Activated CD8-positive, alpha-beta T cell treated with anti-CD3 and anti-CD28 coated beads for 36 hours (primary cell): ENCODE data around the gene KIF26B. TPM values are rescaled to one million over a fixed set of nuclear protein-coding genes. Genes with fewer than 3 reads are reported as not detected.

Source experiments
- ATAC-seq: fragments of 200-7000 bp; cut with Tn5 transposase; one replicate; pipeline ENCODE4 v1.10.0; 2021; ENCODE audit warnings: mild to moderate bottlenecking, moderate library complexity
- CTCF ChIA-PET: fragments of 350-600 bp; sonication (Branson Sonifier 250); formaldehyde crosslinking; loops from one replicate; lab custom pipeline; 2021; ENCODE audit warnings: antibody characterized with exemption; lab: Charles Lee
- POLR2A ChIA-PET: fragments of 350-600 bp; sonication (Branson Sonifier 250); formaldehyde crosslinking; loops from one replicate; lab custom pipeline; 2021; ENCODE audit warnings: antibody characterized with exemption; lab: Charles Lee
- DNase-seq: peaks from one replicate; pipeline ENCODE4 v3.0.0-alpha.2; 2020
- H3K27ac Mint-ChIP-seq: one replicate; pipeline ENCODE4 v1.8.0; 2021; ENCODE audit warnings: mild to moderate bottlenecking, mixed read lengths
- H3K27me3 Mint-ChIP-seq: one replicate; pipeline ENCODE4 v1.8.0; 2021; ENCODE audit warnings: mixed read lengths
- H3K36me3 Mint-ChIP-seq: one replicate; pipeline ENCODE4 v1.8.0; 2021; ENCODE audit warnings: low read depth, mixed read lengths
- H3K4me1 Mint-ChIP-seq: one replicate; pipeline ENCODE4 v1.8.0; 2021; ENCODE audit warnings: low read depth, mixed read lengths
- H3K4me3 Mint-ChIP-seq: one replicate; pipeline ENCODE4 v1.8.0; 2021; ENCODE audit warnings: mild to moderate bottlenecking, moderate library complexity, mixed read lengths
- H3K9me3 Mint-ChIP-seq: one replicate; pipeline ENCODE4 v1.8.0; 2021; ENCODE audit warnings: mixed read lengths
- intact Hi-C: fragments of 100-400 bp; cut with micrococcal nuclease; formaldehyde crosslinking; loops from one replicate; pipeline ENCODE4 v1.10.0; 2022
- total RNA-seq, 2 experiments: library from RNA; stranded (reverse); gene quantifications; one replicate each; pipeline ENCODE4 v1.2.3, GENCODE V29; 2021
- TF ChIP-seq, protein P1 (sequence below): fragments of 200-600 bp; IDR thresholded peaks from one replicate; pipeline ENCODE4 v1.8.0; 2022; ENCODE audit warnings: antibody characterized with exemption, mild to moderate bottlenecking

KIF26B gene
- total RNA-seq, 2 experiments from 2014 or later, result 0.16 TPM

DNA sequence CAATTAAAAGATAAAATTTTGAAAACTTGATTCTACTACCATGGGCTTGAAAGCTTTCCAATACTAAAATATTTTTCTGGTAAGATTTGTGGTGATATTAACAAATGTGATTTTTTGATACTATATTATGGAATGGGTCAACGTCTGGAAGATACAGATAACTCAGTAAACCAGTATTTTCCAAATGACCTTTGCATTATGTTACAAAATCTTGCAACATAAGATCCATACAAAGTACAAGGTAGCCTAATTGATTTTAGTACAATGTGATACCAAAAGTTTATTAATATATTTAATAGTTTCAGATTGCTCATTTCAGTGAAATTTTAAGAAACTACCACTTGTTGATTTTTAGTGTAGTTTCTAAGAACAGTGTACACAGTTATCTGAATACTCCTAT, 236.2 kb downstream of the KIF26B start:
- ATAC-seq, result no peak
- CTCF ChIA-PET, result interaction anchor here (1.3 kb wide), 1 partner anchor 10 kb away, joined by 5 read pairs; no protein-coding TSS in a partner anchor
- no peaks in the 10 kb centered on the region for H3K36me3 Mint-ChIP-seq
- H3K4me1 Mint-ChIP-seq, result no peaks in the 10 kb centered on the region
- no peak overlapping the region for H3K27ac Mint-ChIP-seq
- H3K27me3 Mint-ChIP-seq, result no peaks in the 10 kb centered on the region
- H3K9me3 Mint-ChIP-seq, result peaks cover 3% of the 10 kb centered on the region
- intact Hi-C loops, result no loop called here
- no peak for DNase-seq
- POLR2A ChIA-PET, result no interaction called here
- no peak overlapping the region for H3K4me3 Mint-ChIP-seq
- TF ChIP-seq, protein P1, sequence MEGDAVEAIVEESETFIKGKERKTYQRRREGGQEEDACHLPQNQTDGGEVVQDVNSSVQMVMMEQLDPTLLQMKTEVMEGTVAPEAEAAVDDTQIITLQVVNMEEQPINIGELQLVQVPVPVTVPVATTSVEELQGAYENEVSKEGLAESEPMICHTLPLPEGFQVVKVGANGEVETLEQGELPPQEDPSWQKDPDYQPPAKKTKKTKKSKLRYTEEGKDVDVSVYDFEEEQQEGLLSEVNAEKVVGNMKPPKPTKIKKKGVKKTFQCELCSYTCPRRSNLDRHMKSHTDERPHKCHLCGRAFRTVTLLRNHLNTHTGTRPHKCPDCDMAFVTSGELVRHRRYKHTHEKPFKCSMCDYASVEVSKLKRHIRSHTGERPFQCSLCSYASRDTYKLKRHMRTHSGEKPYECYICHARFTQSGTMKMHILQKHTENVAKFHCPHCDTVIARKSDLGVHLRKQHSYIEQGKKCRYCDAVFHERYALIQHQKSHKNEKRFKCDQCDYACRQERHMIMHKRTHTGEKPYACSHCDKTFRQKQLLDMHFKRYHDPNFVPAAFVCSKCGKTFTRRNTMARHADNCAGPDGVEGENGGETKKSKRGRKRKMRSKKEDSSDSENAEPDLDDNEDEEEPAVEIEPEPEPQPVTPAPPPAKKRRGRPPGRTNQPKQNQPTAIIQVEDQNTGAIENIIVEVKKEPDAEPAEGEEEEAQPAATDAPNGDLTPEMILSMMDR, result no peak

DNA sequence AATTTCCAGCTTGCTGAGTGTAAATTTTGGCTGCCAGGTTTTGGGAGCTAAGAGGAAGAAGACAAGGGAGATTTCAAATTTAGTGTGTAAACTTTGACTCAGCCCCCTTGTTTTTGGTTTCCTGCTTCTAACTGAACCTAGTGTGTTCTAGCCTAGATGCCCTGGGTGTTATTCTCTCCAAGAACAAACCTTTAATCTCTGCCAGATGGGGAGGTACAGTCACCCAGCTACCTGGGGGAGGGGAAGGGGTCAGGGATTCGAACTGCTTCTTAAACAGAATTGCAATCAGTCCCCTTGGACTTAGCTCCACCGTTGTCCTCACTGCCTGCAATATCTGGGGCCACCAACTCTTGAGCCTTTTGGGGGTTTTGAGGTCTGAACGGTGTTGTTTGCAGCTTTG, 238.9 kb downstream of the KIF26B start:
- H3K36me3 Mint-ChIP-seq, result no peaks in the 10 kb centered on the region
- CTCF ChIA-PET, result interaction anchor here (1.6 kb wide), 1 partner anchor 13 kb away, joined by 3 read pairs; no protein-coding TSS in a partner anchor
- intact Hi-C loops, result no loop called here
- TF ChIP-seq, protein P1, result no peak
- H3K9me3 Mint-ChIP-seq, result peaks cover 3% of the 10 kb centered on the region
- ATAC-seq, result no peak
- no peaks in the 10 kb centered on the region for H3K27me3 Mint-ChIP-seq
- DNase-seq, result no peak
- H3K4me3 Mint-ChIP-seq, result no peak overlapping the region
- no peak overlapping the region for H3K27ac Mint-ChIP-seq
- POLR2A ChIA-PET, result no interaction called here
- no peaks in the 10 kb centered on the region for H3K4me1 Mint-ChIP-seq

DNA sequence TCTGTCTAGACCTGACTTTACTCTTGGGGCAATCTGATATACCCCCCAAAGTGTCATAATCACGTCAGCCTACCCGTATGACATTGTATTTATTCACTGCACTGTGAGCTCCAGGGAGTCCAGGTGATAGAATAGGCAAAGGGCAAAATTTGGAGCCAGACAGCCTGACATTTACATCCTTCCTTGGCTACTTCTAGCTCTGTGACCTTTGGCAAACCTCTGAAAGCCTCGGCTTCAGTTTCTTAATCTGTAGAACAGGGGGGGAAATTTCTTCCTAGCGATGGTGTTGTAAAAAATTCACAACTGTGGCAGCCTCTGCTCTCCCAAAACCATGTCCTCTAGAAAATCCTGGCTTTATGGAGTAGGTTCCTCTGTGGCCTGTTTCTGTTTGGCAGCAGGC, 240.9 kb downstream of the KIF26B start:
- TF ChIP-seq, protein P1, result no peak

DNA sequence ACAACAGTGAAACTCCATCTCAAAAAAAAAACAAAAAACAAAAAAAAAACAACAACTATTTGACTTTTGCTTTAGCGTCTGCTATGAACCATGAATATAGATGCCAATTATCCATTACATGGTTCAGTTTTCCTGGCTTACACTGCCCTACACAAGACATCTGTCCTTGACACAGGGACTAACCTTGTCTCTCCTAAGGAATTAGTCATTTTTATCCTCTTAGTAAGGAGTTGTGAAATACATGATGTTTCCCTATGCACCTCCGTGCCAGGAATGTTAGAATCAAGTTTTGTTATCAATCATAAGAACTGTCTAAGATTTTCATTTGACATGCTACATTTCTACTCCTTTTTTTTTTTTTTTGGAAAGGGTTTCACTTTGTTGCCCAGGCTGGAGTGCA, 241.8 kb downstream of the KIF26B start:
- Mint-ChIP-seq H3K9me3 (peaks cover 3% of the 10 kb centered on the region), H3K27me3 (peaks cover 4% of the 10 kb centered on the region), H3K4me3 (no peak overlapping the region), H3K27ac (no peak overlapping the region), H3K36me3 (no peaks in the 10 kb centered on the region), H3K4me1 (no peaks in the 10 kb centered on the region)
- DNase-seq (no peak), ATAC-seq (no peak)
- POLR2A ChIA-PET, result interaction anchor here (1.2 kb wide), 1 partner anchor 13 kb away, joined by 3 read pairs; no protein-coding TSS in a partner anchor
- CTCF ChIA-PET, result interaction anchor here (0.6 kb wide), 1 partner anchor 98 kb away, joined by 3 read pairs; no protein-coding TSS in a partner anchor
- TF ChIP-seq, protein P1, result no peak
- intact Hi-C loops, result no loop called here

More for the DNA sequence above, 240.9 kb downstream of the KIF26B start:
- intact Hi-C loops, result no loop called here
- ChIA-PET CTCF (no interaction called here), POLR2A (no interaction called here)
- Mint-ChIP-seq H3K36me3 (no peaks in the 10 kb centered on the region), H3K4me3 (no peak overlapping the region), H3K9me3 (peaks cover 3% of the 10 kb centered on the region), H3K27ac (no peak overlapping the region), H3K27me3 (peaks cover 4% of the 10 kb centered on the region), H3K4me1 (no peaks in the 10 kb centered on the region)
- DNase-seq (no peak), ATAC-seq (no peak)

DNA sequence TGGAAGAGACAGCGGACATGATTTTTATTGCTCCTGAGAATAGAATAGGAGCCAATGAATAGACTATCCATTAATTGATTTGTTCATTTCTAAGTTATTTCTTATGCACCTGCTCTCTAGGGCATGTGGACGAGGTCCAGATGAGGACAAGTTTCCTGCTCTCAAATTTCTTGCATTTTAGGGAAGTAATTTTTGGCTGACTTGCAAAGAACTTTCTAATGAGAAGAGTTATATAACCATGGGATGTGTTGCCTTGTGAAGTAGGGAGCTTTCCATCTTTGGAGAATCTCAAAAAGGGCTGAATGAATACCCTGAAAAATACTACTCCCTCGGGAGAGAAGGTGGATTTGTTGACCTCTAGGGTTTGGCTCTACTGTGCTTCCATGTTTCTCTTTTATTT, 243.0 kb downstream of the KIF26B start:
- Mint-ChIP-seq H3K9me3 (peaks cover 3% of the 10 kb centered on the region), H3K27me3 (peaks cover 4% of the 10 kb centered on the region), H3K4me3 (no peak overlapping the region), H3K4me1 (no peaks in the 10 kb centered on the region), H3K36me3 (no peaks in the 10 kb centered on the region), H3K27ac (no peak overlapping the region)
- no peak for ATAC-seq
- CTCF ChIA-PET, result no interaction called here
- intact Hi-C loops, result no loop called here
- TF ChIP-seq, protein P1, result no peak
- no peak for DNase-seq
- POLR2A ChIA-PET, result interaction anchor here (1.2 kb wide), 1 partner anchor 11 kb away, joined by 3 read pairs; no protein-coding TSS in a partner anchor
